A673 (cell line): ENCODE results near the gene GTF2I. TPM values are rescaled to one million over a fixed set of nuclear protein-coding genes. Genes with fewer than 3 reads are reported as not detected.
"Not testable (repeated sequence)": the region's sequence is repeated elsewhere in the genome, so short reads cannot be mapped to it uniquely, and the experiment has no call there.

Experiments used
- BruUV-seq: library from RNA; stranded (reverse); fragments of 400-500 nt; replicated peaks from 2 replicates; lab custom pipeline; 2021; lab: Mats Ljungman, UMichigan
- CTCF ChIA-PET: fragments of 300-600 bp; sonication (Branson Sonifier 250); formaldehyde crosslinking; loops from one replicate; lab custom pipeline; 2022; ENCODE audit warnings: antibody characterized with exemption; lab: Charles Lee
- POLR2A ChIA-PET: fragments of 300-600 bp; sonication (Branson Sonifier 250); formaldehyde crosslinking; loops from one replicate; lab custom pipeline; 2022; ENCODE audit warnings: antibody characterized with exemption; ENCODE audit not compliant: low non-redundant PET; lab: Charles Lee
- DNase-seq: peaks from one replicate; pipeline ENCODE4 v3.0.0-alpha.2; 2015; ENCODE audit warnings: low spot score
- H3K27ac ChIP-seq: fragments of 200-600 bp; sonication (generic); 2 replicates; pipeline ENCODE4 v1.5.1; 2016; ENCODE audit warnings: mixed run types, low read depth, mild to moderate bottlenecking, mixed read lengths, antibody characterized with exemption, low read length; ENCODE audit not compliant: poor library complexity, severe bottlenecking
- H3K27me3 ChIP-seq: fragments of 200-600 bp; sonication (generic); replicated peaks from 2 replicates; pipeline ENCODE4 v1.6.1; 2017; ENCODE audit warnings: mixed run types, low read depth, mild to moderate bottlenecking, mixed read lengths, antibody characterized with exemption, low read length; ENCODE audit not compliant: insufficient read depth, poor library complexity
- H3K36me3 ChIP-seq: fragments of 200-600 bp; sonication (generic); 2 replicates; pipeline ENCODE4 v1.6.1; 2016; ENCODE audit warnings: mixed run types, mild to moderate bottlenecking, mixed read lengths, antibody characterized with exemption, low read length; ENCODE audit not compliant: insufficient read depth, poor library complexity, severe bottlenecking
- H3K4me1 ChIP-seq: fragments of 200-600 bp; sonication (generic); 2 replicates; pipeline ENCODE4 v1.6.1; 2017; ENCODE audit warnings: mixed run types, mild to moderate bottlenecking, mixed read lengths, antibody characterized with exemption, low read length; ENCODE audit not compliant: insufficient read depth, poor library complexity, severe bottlenecking
- H3K4me3 ChIP-seq: fragments of 200-600 bp; sonication (generic); 2 replicates; pipeline ENCODE4 v1.5.1; 2016; ENCODE audit warnings: low read depth, mixed run types, mild to moderate bottlenecking, mixed read lengths, low read length; ENCODE audit not compliant: poor library complexity, severe bottlenecking
- H3K9me3 ChIP-seq: fragments of 200-600 bp; sonication (generic); 2 replicates; pipeline ENCODE4 v1.6.1; 2016; ENCODE audit warnings: mixed run types, low read depth, mild to moderate bottlenecking, mixed read lengths, antibody characterized with exemption, low read length; ENCODE audit not compliant: poor library complexity, severe bottlenecking
- intact Hi-C: fragments of 100-400 bp; cut with micrococcal nuclease; formaldehyde crosslinking; loops from one replicate; pipeline ENCODE4 v1.10.0; 2022; ENCODE audit not compliant: unreplicated experiment
- total RNA-seq: library from RNA; stranded (reverse); gene quantifications from 2 replicates; pipeline ENCODE4 v1.2.3, GENCODE V29; 2021

Gene GTF2I
- total RNA-seq, 1 experiment from 2014 or later: 270 TPM

GRCh38 chr7:74797848-74798622, 140.5 kb downstream of the GTF2I start:
- DNase-seq, H3K4me1 ChIP-seq, BruUV-seq, H3K27ac ChIP-seq, H3K36me3 ChIP-seq, H3K27me3 ChIP-seq, POLR2A ChIA-PET, CTCF ChIA-PET, intact Hi-C loops, H3K4me3 ChIP-seq, H3K9me3 ChIP-seq: not testable (repeated sequence)

GRCh38 chr7:74798644-74799043, 141.1 kb downstream of the GTF2I start:
- H3K27me3 ChIP-seq, DNase-seq, POLR2A ChIA-PET, H3K36me3 ChIP-seq, H3K4me3 ChIP-seq, BruUV-seq, intact Hi-C loops, H3K9me3 ChIP-seq, H3K4me1 ChIP-seq, H3K27ac ChIP-seq, CTCF ChIA-PET: not testable (repeated sequence)

Other genes with a start within 250 kb of the GTF2I start
- gene GTF2IRD1, start 203.8 kb upstream of the GTF2I start, total RNA-seq: 73.6 and 80.4 TPM in 2 replicates
- not detected in 2 replicates for gene NCF1, start 116.3 kb downstream of the GTF2I start, total RNA-seq
- gene GTF2IRD2, start 193.9 kb downstream of the GTF2I start, total RNA-seq: 8.2 and 8.6 TPM in 2 replicates